ENCODE data around the gene OPN1SW. TPM values are rescaled to one million over a fixed set of nuclear protein-coding genes. Genes with fewer than 3 reads are reported as not detected.

The OPN1SW gene, protein sequence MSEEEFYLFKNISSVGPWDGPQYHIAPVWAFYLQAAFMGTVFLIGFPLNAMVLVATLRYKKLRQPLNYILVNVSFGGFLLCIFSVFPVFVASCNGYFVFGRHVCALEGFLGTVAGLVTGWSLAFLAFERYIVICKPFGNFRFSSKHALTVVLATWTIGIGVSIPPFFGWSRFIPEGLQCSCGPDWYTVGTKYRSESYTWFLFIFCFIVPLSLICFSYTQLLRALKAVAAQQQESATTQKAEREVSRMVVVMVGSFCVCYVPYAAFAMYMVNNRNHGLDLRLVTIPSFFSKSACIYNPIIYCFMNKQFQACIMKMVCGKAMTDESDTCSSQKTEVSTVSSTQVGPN
- total RNA-seq, result not detected in 2 replicates

DNA sequence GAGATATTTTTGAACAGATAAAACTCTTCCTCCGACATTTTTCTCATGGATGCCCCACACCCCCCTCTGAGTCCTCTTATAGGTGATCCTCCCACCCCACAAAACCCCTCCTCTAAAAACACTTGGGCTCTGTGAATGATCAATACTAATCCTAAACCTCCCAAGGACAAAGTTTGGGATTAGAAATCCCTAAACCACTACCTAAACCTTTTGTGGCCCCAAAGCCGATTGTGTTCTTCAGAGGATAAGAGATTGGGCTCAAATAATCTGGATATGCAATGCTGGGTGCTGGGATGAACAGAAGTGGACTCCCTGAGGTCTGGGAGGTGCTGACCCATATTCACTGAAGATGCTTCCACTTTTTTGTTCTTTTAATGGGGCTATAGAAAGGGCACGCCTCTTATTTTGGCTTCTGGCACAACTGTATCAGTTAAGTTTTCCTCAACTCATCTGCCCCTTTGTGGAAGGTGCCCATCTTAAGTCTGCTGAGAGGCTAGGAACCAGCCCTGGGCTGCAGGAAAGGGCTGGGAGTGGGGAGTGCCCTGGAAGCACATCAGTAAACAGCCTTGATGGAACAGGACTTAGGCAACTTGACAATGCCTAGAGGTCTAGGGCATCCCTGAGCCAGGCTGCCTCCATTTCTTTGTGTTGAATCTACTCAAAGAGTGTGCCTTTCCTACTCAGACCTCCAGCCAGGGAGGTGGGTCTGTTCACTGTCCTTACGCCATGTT, at the start of gene OPN1SW:
TSS of gene OPN1SW (minus strand) at position 51 of the 731 bp plus-strand sequence. CDS start at position 38, 13 bp downstream.
- no peak for DNase-seq (ENCODE audit: extremely low read depth, low read depth, low spot score)

DNA sequence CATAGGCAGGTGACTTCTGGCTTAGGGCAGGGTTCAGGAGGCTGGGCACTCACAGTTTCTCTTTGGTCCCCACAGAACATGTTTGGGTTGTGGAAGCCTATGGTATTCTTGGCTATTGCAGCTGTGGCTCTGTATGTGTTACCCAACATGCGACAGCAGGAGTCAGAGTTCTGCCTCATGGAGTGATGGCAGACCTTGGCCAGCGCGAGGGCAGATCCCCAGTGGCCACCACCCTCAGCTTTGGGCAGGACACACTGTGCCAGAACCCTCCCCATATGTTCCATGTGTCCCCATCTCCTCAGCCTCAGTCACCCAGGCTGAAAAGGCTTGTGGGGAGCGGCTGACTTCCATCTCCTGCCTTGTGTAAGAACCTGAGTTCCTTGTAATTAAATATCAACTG, 46.1 kb upstream of the OPN1SW start:
- DNase-seq (ENCODE audit: extremely low read depth, low read depth, low spot score), result no peak

DNA sequence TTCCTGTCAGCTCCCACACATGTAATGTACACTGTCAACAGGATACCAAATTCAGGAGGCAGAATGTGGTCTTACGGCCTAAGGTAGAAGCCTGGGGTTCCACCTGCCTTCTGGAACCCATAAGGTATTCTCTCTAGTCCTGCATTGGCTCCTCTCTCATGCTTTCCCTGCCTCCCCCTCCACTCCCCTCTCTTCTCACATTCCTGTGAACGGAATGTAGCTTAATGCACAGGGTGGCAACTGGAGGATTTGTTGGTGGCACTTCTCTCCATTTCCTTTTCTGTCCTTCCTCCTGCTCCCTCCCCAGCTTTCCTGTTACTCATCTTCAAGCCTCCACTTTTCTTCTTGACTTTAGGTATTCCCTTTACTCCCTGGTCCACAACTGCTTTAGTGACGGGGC, 43.1 kb upstream of the OPN1SW start:
- no peak for DNase-seq (ENCODE audit: extremely low read depth, low read depth, low spot score)

DNA sequence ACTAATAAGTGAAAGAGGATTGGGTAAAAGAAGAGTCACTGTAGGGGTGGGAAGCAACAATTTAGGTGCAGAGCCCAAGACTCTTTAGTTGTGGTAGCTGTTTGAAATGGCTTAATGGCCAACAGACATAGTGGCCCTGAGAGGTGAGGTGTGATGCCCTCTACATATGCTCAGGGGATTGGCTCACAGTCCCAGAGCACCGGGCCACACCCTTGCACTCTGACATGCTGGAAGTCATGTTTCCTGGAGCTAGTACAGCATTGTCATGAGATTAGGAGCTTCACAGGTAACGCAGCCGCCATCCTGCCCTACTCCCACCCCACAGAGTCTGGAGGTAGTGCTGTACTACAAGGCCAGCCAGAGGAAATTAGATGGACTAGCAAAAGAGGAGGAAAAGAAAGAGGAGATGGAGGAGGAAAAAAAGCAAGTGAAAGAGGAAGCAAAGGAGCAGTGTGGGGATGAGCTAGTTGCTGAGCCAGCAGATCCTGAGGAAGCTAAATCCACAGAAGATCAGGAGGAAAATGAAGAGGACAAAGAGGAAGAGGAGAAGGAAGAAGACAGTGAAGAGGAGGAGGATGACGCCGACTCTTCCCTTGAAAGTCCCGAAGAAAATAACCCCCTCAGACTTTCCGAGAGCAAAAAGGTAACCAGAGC, 39.8 kb upstream of the OPN1SW start:
- no peak for DNase-seq (ENCODE audit: extremely low read depth, low read depth, low spot score)

DNA sequence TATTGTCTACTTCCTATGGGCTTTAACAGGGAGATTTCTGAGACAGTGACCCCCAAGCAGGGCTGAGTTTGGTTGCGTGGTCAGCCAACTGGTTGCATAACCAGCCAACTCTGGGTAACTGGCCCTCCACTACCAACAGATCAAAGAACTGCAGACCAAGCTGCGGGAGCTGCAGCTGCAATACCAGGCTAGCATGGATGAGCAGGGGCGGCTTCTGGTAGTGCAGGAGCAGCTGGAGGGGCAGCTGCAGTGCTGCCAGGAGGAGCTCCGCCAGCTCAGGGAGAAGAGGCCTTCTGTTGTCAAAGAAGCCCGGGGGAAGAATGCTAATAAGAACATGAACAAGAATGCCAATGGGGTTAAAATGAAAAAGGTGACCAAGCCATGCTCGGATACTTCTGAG, 38.9 kb upstream of the OPN1SW start:
- no peak for DNase-seq (ENCODE audit: extremely low read depth, low read depth, low spot score)

DNA sequence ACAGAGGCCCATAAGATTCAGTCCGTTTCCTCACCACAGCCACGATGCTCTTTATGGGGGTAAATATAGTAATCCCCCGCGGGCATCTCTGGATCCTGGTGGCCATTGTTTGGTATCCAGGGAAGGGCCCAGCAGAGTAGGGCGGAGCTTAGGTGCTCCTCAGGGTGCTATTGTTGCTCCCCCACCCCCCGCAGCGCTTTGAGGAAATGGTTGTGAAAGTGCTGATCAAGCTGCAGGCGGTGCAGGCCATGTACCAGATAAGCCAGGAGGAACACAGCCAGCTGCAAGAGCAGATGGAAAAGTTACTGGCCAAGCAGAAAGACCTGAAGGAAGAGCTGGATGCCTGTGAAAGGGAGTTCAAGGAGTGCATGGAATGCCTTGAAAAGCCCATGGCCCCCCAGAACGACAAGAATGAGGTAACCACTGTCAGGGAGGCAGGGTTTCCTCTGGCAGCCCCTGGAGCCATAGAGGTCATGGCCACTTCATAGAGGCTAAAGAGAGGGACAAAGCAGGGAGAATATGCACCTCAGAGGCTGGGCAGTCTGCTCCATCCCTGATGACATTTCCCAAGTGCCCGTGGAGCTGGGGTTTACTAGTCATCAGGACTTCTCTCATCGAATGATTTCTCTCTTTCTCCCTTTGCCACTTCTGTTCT, 37.0 kb upstream of the OPN1SW start:
- DNase-seq (ENCODE audit: extremely low read depth, low read depth, low spot score), result no peak

DNA sequence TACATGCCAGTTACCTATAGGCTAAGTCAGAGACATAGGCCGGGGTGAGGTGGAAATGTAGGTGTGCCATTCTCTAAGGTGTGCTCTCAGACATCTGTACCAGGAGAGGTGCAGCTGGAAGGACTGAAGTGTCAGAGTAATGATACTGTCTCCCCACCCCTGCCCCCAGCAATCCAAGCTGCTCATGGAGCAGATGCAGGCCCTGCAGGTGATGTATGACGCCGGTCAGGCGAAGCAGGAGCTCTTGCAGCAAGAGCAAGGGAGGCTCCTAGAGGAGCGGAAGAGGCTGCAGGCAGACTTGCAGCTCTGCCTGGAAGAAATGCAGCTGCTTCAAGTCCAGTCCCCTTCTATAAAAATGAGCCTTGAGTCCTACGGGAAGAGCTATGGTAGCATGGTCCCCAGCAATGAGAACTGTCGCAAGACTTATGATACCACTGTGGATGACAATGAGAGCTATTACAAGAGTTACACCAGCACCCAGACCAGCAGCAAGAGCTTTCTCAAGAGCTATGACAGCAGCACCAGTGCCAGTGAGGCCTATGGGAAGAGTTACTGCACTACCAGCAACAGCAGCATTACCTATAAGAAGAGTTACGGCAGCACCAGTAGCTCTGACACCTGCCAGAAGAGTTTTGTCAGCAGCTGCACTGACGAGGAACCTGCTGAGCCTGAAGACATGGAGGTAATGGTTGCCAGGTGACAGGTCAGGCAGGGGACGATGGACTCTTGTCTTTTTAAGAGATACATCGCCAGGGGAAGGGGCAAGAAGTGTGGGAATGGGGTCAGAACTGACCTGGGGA, 36.2 kb upstream of the OPN1SW start:
- no peak for DNase-seq (ENCODE audit: extremely low read depth, low read depth, low spot score)

DNA sequence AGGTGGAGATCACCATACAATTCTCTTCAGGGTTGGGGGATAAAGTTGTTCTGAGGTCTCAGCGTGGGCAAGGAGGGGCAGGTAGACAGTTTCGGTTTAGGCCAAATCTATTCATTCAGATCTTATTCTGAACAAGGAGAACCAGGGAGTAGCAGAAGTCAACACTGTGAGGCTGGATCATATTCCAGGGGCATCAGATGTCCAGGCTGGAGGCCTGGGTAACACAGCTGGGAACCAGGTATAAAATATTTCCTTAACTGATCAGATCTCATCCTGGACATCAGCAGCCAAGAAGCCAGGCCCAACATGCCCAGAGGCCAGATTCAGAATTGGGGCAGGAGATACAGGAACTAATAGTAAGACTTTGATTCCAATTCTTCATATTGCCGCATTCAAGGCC, 35.4 kb upstream of the OPN1SW start:
- DNase-seq (ENCODE audit: extremely low read depth, low read depth, low spot score), result no peak

DNA sequence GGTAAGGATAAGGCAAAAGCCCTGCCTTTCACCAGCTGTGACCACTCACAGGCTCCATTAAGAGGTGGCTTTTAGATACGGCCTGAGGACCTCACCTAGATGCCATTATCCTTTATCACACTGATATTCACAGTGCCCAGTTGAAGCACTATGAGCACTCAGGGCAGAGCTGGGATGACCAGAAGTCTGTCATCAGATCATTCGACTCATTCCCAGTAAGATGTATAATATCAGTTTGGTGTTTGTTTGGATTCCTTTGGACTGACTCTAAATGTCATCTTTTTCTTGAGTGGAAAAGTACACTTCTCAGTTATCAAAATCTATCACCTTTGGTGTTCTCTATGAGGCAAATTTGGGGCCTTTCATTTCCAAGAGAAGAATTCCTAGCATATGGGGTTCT, 34.9 kb upstream of the OPN1SW start:
- no peak for DNase-seq (ENCODE audit: extremely low read depth, low read depth, low spot score)

DNA sequence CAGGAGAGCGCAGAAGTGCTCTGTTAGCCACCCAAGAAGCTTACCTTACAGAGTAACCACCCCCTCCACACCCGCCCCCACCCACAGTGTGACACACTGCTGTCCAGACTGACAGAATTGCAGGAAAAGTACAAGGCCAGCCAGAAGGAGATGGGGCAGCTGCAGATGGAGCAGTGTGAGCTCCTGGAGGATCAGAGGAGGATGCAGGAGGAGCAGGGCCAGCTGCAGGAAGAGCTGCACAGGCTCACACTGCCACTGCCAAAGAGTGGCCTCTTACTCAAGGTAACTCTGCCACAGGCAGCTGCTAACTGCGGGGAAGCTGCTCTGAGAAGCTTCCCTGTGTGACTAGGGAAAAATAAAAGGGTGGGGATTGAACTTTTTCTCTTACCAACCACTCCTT, 33.8 kb upstream of the OPN1SW start:
- no peak for DNase-seq (ENCODE audit: extremely low read depth, low read depth, low spot score)

DNA sequence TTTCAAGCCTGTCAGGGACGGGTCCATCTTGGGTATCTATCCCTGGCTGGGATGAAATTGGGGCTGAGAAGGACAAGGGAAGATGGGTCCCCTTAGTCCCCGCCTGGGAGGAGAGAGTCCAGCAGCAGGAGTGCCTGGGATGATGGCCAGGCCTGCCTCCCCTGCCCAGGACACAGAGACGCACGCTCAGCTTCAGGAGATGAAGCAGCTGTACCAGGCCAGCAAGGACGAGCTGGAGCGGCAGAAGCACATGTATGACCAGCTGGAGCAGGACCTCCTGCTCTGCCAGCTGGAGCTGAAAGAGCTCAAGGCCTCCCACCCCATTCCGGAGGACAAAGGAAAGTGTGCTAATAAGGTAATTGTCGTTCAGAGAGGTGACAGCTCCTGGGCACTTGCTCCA, 31.6 kb upstream of the OPN1SW start:
- DNase-seq (ENCODE audit: extremely low read depth, low read depth, low spot score), result no peak

DNA sequence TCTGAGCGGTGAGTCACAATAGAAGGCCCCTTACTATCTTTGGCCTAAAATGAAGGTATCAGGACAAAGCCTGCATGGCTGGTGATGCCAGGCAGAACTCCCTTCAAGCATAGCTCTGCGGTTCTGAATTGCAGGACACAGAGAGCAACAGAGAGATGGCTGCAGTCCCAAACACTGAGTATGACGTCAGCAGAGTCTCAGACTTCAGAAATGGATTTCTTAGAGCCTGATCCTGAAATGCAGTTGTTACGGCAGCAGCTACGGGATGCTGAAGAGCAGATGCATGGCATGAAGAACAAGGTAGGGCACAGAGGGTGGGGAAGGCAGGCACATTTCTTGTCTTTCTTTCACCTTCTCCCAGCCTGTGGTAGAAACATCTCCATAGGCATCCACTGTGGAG, 29.6 kb upstream of the OPN1SW start:
- DNase-seq (ENCODE audit: extremely low read depth, low read depth, low spot score), result no peak

DNA sequence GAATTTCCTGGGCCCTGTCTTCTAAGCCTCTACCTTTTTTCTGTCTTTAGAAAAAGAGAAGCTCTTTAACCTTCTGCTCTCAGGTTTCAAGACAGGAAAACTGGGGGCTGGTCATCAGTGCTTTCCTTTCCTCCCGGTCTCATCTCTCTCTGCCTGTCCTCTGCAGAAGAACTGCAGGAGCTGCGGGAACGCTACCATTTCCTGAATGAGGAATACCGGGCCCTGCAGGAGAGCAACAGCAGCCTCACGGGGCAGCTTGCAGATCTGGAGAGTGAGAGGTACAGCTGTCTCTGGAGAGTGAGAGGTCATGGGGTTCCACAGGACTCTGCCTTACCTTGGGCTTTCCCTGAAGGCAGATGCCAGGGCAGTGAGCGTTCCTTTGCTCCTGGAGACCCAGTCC, 28.9 kb upstream of the OPN1SW start:
- DNase-seq (ENCODE audit: extremely low read depth, low read depth, low spot score), result no peak

DNA sequence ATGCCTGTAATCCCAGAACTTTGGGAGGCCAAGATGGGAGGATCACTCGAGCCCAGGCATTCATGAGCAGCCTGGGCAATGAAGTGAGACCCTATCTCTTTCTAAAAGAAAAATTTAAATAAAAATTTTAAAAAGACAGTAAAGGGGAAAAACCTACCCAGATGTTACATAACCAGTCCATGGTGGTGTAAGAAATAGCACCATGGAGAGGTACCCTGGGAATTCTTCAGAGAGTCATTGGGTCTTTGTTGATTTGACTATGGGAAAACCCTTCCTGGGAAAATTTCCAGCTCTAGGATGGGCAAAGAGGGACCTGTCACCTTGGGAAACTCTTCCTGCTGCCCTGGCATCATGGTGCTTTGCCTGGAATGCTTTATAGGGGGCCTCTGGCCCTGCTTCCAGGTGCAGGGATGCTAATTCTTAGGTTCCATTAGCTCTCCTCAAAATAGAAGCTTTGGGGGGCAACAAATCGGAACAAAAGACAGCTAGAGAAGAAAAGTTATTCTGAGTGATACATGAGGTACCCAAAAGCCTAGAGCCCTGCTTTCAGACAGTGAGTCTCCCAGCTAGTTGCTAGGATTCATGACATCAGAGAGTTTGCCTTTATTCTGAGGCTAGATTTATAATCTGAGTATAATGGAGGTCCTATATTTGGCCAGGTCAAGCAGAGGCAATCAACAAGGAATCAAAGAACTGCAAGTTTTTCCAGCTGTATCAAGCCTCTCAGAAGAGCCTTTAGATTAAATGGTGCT, 26.2 kb upstream of the OPN1SW start:
- no peak for DNase-seq (ENCODE audit: extremely low read depth, low read depth, low spot score)

DNA sequence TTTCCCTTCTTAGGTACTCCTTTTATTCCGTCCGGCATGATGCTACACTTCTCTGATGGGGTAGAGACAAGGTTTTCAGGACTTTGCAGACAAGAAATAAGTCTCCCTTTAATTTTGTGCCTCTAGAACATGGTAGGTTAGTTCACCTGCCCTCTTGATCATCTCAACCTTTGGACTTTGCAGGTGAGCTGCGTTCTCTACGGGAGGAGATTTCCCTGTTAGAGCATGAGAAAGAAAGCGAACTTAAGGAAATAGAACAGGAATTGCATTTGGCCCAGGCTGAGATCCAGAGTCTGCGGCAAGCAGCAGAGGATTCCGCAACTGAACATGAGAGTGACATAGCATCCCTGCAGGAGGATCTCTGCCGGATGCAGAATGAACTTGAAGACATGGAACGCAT, 25.4 kb upstream of the OPN1SW start:
- DNase-seq (ENCODE audit: extremely low read depth, low read depth, low spot score), result no peak

DNA sequence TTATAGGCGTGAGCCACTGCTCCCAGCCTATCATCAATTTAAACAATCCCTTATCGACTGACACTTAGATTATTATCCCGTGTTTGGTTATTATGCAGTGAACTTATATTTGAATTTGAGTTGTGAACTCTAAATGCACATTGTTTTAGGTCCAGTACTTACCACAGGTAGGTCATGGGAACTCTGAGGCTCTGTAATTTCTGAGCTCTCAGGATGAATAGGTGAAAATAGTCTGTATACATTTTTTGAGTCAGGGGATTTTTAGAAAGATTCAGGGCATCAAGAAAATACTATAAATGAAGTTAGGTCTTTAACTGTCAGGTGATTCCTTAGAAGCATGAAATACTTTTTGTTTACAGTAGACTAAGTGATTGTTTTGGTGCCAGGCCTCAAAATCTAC, 25.0 kb upstream of the OPN1SW start:
- no peak for DNase-seq (ENCODE audit: extremely low read depth, low read depth, low spot score)

DNA sequence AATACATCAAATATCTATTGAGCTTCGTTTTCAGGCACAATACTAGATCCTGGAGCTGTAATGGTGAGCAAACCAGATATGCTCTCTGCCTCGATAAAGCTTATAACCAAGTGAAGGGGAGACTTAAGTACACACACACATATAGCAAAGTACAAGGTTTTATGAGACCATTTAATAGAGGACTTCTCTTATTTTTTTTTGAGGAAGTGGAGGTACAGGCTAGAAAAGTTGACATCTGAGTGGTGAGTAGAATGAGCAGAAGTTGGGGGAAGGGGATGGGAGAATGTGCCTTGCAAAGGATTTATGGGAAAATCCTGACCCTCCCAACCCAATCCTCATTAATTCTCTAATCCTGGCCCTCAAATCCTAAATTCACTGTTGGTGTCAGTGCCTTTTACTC, 23.9 kb upstream of the OPN1SW start:
- DNase-seq (ENCODE audit: extremely low read depth, low read depth, low spot score), result no peak

DNA sequence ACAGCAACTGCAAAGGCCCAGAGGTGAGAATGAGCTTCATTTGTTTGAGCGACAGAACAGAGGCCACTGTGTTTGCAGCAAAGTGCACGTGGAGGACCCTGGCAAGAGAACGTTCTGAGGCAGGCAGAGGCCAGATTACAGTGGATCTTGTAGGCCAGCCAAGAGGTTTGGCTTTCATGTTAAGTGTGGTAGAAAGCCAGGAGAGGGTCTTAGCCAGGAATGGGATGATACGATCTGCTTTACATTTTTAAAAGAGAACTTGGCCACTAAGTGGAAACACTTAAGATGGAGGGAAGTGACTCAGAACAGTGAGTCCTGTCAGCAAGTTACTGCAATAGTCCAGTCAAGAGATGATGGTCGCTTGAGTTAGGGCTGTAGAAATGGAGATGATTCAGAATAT, 20.7 kb upstream of the OPN1SW start:
- DNase-seq (ENCODE audit: extremely low read depth, low read depth, low spot score), result no peak

DNA sequence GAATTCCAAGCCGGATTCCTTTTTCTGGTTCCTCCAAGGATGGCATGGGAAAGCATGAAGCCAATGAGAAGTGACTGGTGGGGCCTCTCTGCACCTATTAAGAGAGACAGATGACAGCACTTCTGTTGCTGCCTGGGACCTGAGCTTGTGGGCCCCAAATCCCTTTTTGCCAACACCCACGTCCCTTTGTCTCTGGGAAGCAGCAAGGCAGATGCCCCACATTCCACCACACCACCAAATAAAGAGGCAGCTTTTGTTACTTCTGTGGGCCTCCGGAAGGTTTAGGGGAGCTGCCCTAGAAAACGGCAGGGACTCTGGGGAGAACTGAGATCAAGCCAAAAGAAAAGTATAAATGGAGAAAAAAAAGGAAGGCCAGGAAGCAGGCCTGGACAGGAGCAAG, 19.5 kb upstream of the OPN1SW start:
- no peak for DNase-seq (ENCODE audit: extremely low read depth, low read depth, low spot score)

DNA sequence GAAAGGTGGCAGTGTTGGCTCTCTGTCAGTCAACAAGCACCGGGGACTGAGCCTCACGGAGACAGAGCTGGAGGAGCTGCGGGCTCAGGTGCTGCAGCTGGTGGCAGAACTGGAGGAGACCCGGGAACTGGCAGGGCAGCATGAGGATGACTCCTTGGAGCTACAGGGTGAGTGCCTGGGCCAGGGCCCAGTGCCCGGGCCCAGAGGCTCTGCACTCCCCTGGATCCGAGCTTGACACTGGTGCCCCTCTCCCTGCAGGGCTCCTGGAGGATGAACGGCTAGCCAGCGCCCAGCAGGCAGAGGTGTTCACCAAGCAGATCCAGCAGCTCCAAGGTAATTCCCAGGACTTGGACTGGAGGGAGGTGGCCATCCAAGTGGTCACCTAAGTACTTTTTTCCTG, 18.8 kb upstream of the OPN1SW start:
- DNase-seq (ENCODE audit: extremely low read depth, low read depth, low spot score), result no peak

Data from glomerular endothelial cell (primary cell).